PC-9 (cell line): Measurements from ENCODE around the gene MELTF.

Source experiments
- EZH2 ChIP-seq: fragments of 200-600 bp; sonication (generic); IDR thresholded peaks from 2 replicates; pipeline ENCODE4 v1.8.0; 2017; ENCODE audit warnings: antibody characterized with exemption, low read depth
- TF ChIP-seq, protein P1 (sequence below): fragments of 200-600 bp; sonication (generic); conservative IDR thresholded peaks from 2 replicates; pipeline ENCODE4 v1.6.1; 2017; ENCODE audit warnings: mixed run types, antibody characterized with exemption, mild to moderate bottlenecking, moderate library complexity

DNA sequence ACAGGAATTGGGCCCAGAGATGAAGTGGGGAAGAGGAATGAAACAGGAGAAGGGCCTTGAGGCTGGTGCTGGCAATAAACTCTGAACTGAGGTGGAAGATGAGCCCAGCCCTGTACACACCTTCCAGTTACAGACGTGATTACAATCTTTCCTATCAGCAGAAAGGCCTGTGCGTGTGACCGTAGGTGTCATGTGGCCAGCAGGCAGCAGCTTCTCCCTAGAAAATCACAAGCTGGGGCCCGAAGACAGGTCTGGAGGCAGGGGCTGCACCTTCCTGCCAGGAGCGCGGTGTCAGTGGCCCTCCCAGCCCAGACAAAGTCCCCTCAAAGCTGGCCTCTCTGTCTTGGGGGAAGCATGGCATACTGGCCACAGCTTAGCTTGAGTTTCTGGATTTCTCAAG, 44.3 kb downstream of the MELTF start:
- TF ChIP-seq, protein P1, sequence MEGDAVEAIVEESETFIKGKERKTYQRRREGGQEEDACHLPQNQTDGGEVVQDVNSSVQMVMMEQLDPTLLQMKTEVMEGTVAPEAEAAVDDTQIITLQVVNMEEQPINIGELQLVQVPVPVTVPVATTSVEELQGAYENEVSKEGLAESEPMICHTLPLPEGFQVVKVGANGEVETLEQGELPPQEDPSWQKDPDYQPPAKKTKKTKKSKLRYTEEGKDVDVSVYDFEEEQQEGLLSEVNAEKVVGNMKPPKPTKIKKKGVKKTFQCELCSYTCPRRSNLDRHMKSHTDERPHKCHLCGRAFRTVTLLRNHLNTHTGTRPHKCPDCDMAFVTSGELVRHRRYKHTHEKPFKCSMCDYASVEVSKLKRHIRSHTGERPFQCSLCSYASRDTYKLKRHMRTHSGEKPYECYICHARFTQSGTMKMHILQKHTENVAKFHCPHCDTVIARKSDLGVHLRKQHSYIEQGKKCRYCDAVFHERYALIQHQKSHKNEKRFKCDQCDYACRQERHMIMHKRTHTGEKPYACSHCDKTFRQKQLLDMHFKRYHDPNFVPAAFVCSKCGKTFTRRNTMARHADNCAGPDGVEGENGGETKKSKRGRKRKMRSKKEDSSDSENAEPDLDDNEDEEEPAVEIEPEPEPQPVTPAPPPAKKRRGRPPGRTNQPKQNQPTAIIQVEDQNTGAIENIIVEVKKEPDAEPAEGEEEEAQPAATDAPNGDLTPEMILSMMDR = no peak
- no peak for TF ChIP-seq EZH2
